Caco-2 (cell line): ENCODE results near the gene ZNF438. TPM values are rescaled to one million over a fixed set of nuclear protein-coding genes. Genes with fewer than 3 reads are reported as not detected.

Experiments
- BruUV-seq: library from RNA; stranded (reverse); fragments of 400-500 nt; replicated peaks from 2 replicates; lab custom pipeline; 2021; lab: Mats Ljungman, UMichigan
- CTCF ChIA-PET: fragments of 300-600 bp; sonication (Branson Sonifier 250); formaldehyde crosslinking; loops from one replicate; lab custom pipeline; 2022; ENCODE audit warnings: antibody characterized with exemption; lab: Charles Lee
- POLR2A ChIA-PET: fragments of 300-600 bp; sonication (Branson Sonifier 250); formaldehyde crosslinking; loops from one replicate; lab custom pipeline; 2022; ENCODE audit warnings: antibody characterized with exemption; lab: Charles Lee
- DNase-seq, 2 experiments: peaks; one replicate each; pipeline versions ENCODE4 v3.0.0 to v3.0.0-alpha.2; 2020 to 2022
- H3K27me3 ChIP-seq: replicated peaks from 2 replicates; pipeline ENCODE4 v1.6.0; 2011; ENCODE audit warnings: low read length; ENCODE audit not compliant: control insufficient read depth, insufficient read depth
- H3K36me3 ChIP-seq: 2 replicates; pipeline ENCODE4 v1.5.1; 2011; ENCODE audit warnings: low read length; ENCODE audit not compliant: control insufficient read depth, insufficient read depth
- H3K4me1 ChIP-seq: fragments of 250-450 bp; sonication (Bioruptor Pico); 2 replicates; pipeline ENCODE4 v1.5.1; 2020; ENCODE audit warnings: mild to moderate bottlenecking
- H3K4me3 ChIP-seq: 2 replicates; pipeline ENCODE4 v1.5.1; 2011; ENCODE audit warnings: low read depth, mild to moderate bottlenecking, control low read depth, low read length
- H3K9me3 ChIP-seq: fragments of 250-450 bp; sonication (Bioruptor Pico); 2 replicates; pipeline ENCODE4 v1.5.1; 2020; ENCODE audit warnings: mild to moderate bottlenecking, moderate library complexity
- H3K27ac Mint-ChIP-seq: one replicate; pipeline ENCODE4 v1.8.0; 2022; ENCODE audit warnings: mixed read lengths; ENCODE audit not compliant: unreplicated experiment
- H3K27me3 Mint-ChIP-seq: one replicate; pipeline ENCODE4 v1.8.0; 2022; ENCODE audit warnings: mixed read lengths; ENCODE audit not compliant: insufficient read depth, unreplicated experiment
- H3K36me3 Mint-ChIP-seq: one replicate; pipeline ENCODE4 v1.8.0; 2022; ENCODE audit warnings: mild to moderate bottlenecking, mixed read lengths; ENCODE audit not compliant: insufficient read depth, unreplicated experiment
- H3K4me1 Mint-ChIP-seq: one replicate; pipeline ENCODE4 v1.8.0; 2022; ENCODE audit warnings: low read depth, mixed read lengths; ENCODE audit not compliant: unreplicated experiment
- H3K4me3 Mint-ChIP-seq: one replicate; pipeline ENCODE4 v1.8.0; 2022; ENCODE audit warnings: mild to moderate bottlenecking, moderate library complexity, mixed read lengths; ENCODE audit not compliant: unreplicated experiment
- H3K9me3 Mint-ChIP-seq: one replicate; pipeline ENCODE4 v1.8.0; 2022; ENCODE audit warnings: mixed read lengths; ENCODE audit not compliant: unreplicated experiment
- CTCF ChIP-seq, 2 experiments: fragments of 200-600 bp in 1 of 2; IDR thresholded peaks; 1 replicate in 1 of 2; 2 replicates in 1 of 2; pipeline versions ENCODE4 v1.5.1 to v1.8.0; 2011 to 2022; ENCODE audit warnings: antibody characterized with exemption in 1 of 2, control low read depth in 1 of 2, inconsistent platforms in 1 of 2, low read depth in 1 of 2, low read length in 1 of 2, mild to moderate bottlenecking in 1 of 2, moderate library complexity in 1 of 2; ENCODE audit not compliant: insufficient read depth in 1 of 2, severe bottlenecking in 1 of 2, unreplicated experiment in 1 of 2
- intact Hi-C: fragments of 100-400 bp; cut with micrococcal nuclease; formaldehyde crosslinking; loops from one replicate; pipeline ENCODE4 v1.10.0; 2022; ENCODE audit not compliant: unreplicated experiment
- total RNA-seq: library from RNA; stranded (reverse); gene quantifications from 2 replicates; pipeline ENCODE4 v1.2.3, GENCODE V29; 2022

ZNF438 gene
- total RNA-seq, 1 experiment from 2014 or later: 1.00 TPM

DNA sequence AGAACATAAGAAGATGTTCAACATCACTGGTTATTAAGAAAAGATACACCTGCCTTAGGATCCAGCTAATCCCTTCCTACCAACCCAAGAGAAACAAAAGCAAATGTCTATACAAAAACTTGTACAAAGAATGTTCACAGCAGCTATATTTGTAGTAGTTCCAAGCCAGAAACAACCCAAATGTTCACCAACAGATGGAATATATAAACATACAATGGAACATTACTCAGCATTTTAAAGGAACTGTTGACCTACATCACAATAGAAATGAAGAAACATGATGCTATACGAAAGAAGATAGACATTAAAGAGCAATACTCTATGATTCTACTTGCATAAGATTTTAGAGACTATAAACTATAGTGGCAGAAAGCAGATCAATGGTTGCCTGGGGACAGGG, 149.4 kb downstream of the ZNF438 start:
- Histone ChIP-seq H3K27me3 (no peaks in the 10 kb centered on the region), H3K36me3 (no peaks in the 10 kb centered on the region), H3K9me3 (no peaks in the 10 kb centered on the region), H3K4me1 (no peaks in the 10 kb centered on the region), H3K4me3 (no peak overlapping the region)
- DNase-seq: no peak
- intact Hi-C loops: no loop called here
- TF ChIP-seq CTCF (IDR thresholded peaks at IDR 0.05; ENCODE audit: insufficient read depth in 1 of 2, low read depth in 1 of 2, low read length in 1 of 2, severe bottlenecking in 1 of 2, unreplicated experiment in 1 of 2): no peak
- Mint-ChIP-seq H3K27me3 (peaks cover 2% of the 10 kb centered on the region), H3K9me3 (no peaks in the 10 kb centered on the region), H3K36me3 (no peaks in the 10 kb centered on the region), H3K4me1 (no peaks in the 10 kb centered on the region), H3K27ac (no peak overlapping the region), H3K4me3 (no peak overlapping the region)
- ChIA-PET CTCF (no interaction called here), POLR2A (no interaction called here)
- BruUV-seq: no TSS peak

- H3K36me3 Mint-ChIP-seq: no peaks in the 10 kb centered on the region
- intact Hi-C loops: no loop called here
- H3K27me3 Mint-ChIP-seq: peaks cover 2% of the 10 kb centered on the region
- H3K4me1 Mint-ChIP-seq: no peaks in the 10 kb centered on the region
- no peak overlapping the region for H3K27ac Mint-ChIP-seq
- no peak overlapping the region for H3K4me3 Mint-ChIP-seq
- H3K9me3 ChIP-seq: no peaks in the 10 kb centered on the region
- H3K4me3 ChIP-seq: no peak overlapping the region
- no peak for TF ChIP-seq CTCF (IDR thresholded peaks at IDR 0.05; ENCODE audit: insufficient read depth in 1 of 2, low read depth in 1 of 2, low read length in 1 of 2, severe bottlenecking in 1 of 2, unreplicated experiment in 1 of 2)
- no peak for DNase-seq
- POLR2A ChIA-PET: no interaction called here
- H3K36me3 ChIP-seq: no peaks in the 10 kb centered on the region
- BruUV-seq: no TSS peak
- CTCF ChIA-PET: interaction anchor here (0.6 kb wide), 1 partner anchor 94 kb away, joined by 4 read pairs; no protein-coding TSS in a partner anchor
- no peaks in the 10 kb centered on the region for H3K4me1 ChIP-seq
- no peaks in the 10 kb centered on the region for H3K27me3 ChIP-seq
- no peaks in the 10 kb centered on the region for H3K9me3 Mint-ChIP-seq
Measured at GRCh38 chr10:30878920-30879319, 152.7 kb downstream of the ZNF438 start.

DNA sequence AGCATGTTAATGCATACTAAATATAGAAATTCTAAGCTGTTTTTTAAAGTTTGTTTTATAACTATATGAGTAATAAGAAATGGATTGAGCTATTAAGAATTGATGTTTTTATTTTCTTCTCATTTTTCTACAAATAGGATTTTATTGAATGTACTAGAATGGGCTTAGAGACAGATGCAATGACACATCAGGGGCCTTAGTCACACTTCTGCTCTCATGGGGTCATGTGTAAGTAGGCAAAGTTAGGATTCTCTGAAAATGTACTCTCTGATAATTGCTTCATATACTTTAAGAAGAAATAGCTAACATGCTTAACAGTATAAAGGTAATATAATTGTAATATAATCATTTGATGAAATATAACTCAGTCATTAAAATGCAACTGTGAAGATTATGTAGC, 154.6 kb downstream of the ZNF438 start:
- TF ChIP-seq CTCF (IDR thresholded peaks at IDR 0.05; ENCODE audit: insufficient read depth in 1 of 2, low read depth in 1 of 2, low read length in 1 of 2, severe bottlenecking in 1 of 2, unreplicated experiment in 1 of 2): no peak
- CTCF ChIA-PET: no interaction called here
- no peaks in the 10 kb centered on the region for H3K9me3 ChIP-seq
- no peaks in the 10 kb centered on the region for H3K4me1 ChIP-seq
- BruUV-seq: no TSS peak
- POLR2A ChIA-PET: no interaction called here
- DNase-seq: no peak
- no peak overlapping the region for H3K4me3 Mint-ChIP-seq
- H3K4me1 Mint-ChIP-seq: no peaks in the 10 kb centered on the region
- H3K36me3 ChIP-seq: no peaks in the 10 kb centered on the region
- H3K9me3 Mint-ChIP-seq: no peaks in the 10 kb centered on the region
- intact Hi-C loops: no loop called here
- no peaks in the 10 kb centered on the region for H3K27me3 ChIP-seq
- H3K27me3 Mint-ChIP-seq: peaks cover 2% of the 10 kb centered on the region
- H3K27ac Mint-ChIP-seq: no peak overlapping the region
- no peaks in the 10 kb centered on the region for H3K36me3 Mint-ChIP-seq
- no peak overlapping the region for H3K4me3 ChIP-seq
